ENCODE results near the gene HSPB7.
"Not testable (repeated sequence)": the region's sequence is repeated elsewhere in the genome, so short reads cannot be mapped to it uniquely, and the experiment has no call there.

The HSPB7 gene

GRCh38 chr1:16064536-16065268 is 46.9 kb upstream of the HSPB7 start:
- Histone ChIP-seq H4K8ac (ENCODE audit: low read depth, low read length) (no peak overlapping the region), H3K4ac (ENCODE audit: low read depth, low read length) (no peak overlapping the region), H3K27me3 (ENCODE audit: insufficient read depth, low read length) (no peaks in the 10 kb centered on the region), H3K23ac (ENCODE audit: low read length) (no peak overlapping the region), H3K4me2 (ENCODE audit: low read length) (no peak overlapping the region), H3K9ac (ENCODE audit: low read length) (no peak overlapping the region), H2AFZ (ENCODE audit: insufficient read depth, low read length, poor library complexity) (no peak overlapping the region), H3K4me1 (ENCODE audit: control insufficient read depth in 1 of 2, insufficient read depth in 2 of 2, low read length in 2 of 2) (peaks cover 0 to 8% of the 10 kb centered on the region in 2 experiments), H3K9me3 (ENCODE audit: insufficient read depth, low read depth, low read length) (no peaks in the 10 kb centered on the region), H3K36me3 (ENCODE audit: control insufficient read depth in 1 of 2, insufficient read depth in 2 of 2, low read length in 2 of 2) (no peaks in the 10 kb centered on the region), H3K14ac (ENCODE audit: low read length) (no peak overlapping the region), H3K4me3 (ENCODE audit: low read depth, low read length) (no peak overlapping the region), H2AK5ac (ENCODE audit: low read length) (no peak overlapping the region), H4K12ac (ENCODE audit: low read depth, low read length) (no peak overlapping the region), H4K91ac (ENCODE audit: low read depth, low read length) (no peak overlapping the region), H3K79me1 (ENCODE audit: low read length) (no peaks in the 10 kb centered on the region), H2BK120ac (ENCODE audit: insufficient read depth, low read length, poor library complexity) (no peak overlapping the region), H3K79me2 (ENCODE audit: control insufficient read depth, insufficient read depth, low read length, poor library complexity) (no peaks in the 10 kb centered on the region), H3K27ac (ENCODE audit: low read depth, low read length) (no peak overlapping the region), H2BK5ac (ENCODE audit: low read depth, low read length, poor library complexity) (no peak overlapping the region), H3K18ac (ENCODE audit: low read length) (no peak overlapping the region), H2BK12ac (ENCODE audit: low read length) (no peak overlapping the region)
- no peak for DNase-seq
- WGBS (ENCODE audit: extremely low coverage, insufficient coverage, insufficient read length) = no CpG with 5 or more reads among the region's 13 CpGs

- no peak overlapping the region for H3K14ac ChIP-seq (ENCODE audit: low read length)
- H4K91ac ChIP-seq (ENCODE audit: low read depth, low read length) = no peak overlapping the region
- no peaks in the 10 kb centered on the region for H3K79me1 ChIP-seq (ENCODE audit: low read length)
- no peak overlapping the region for H3K23ac ChIP-seq (ENCODE audit: low read length)
- H2AFZ ChIP-seq (ENCODE audit: insufficient read depth, low read length, poor library complexity) = no peak overlapping the region
- DNase-seq = no peak
- H3K27me3 ChIP-seq (ENCODE audit: insufficient read depth, low read length) = no peaks in the 10 kb centered on the region
- WGBS (ENCODE audit: extremely low coverage, insufficient coverage, insufficient read length) = no CpG with 5 or more reads among the region's 9 CpGs
- H3K4me2 ChIP-seq (ENCODE audit: low read length) = no peak overlapping the region
- H3K4me3 ChIP-seq (ENCODE audit: low read depth, low read length) = no peak overlapping the region
- no peak overlapping the region for H2AK5ac ChIP-seq (ENCODE audit: low read length)
- H3K9me3 ChIP-seq (ENCODE audit: insufficient read depth, low read depth, low read length) = no peaks in the 10 kb centered on the region
- H4K8ac ChIP-seq (ENCODE audit: low read depth, low read length) = no peak overlapping the region
- no peak overlapping the region for H2BK12ac ChIP-seq (ENCODE audit: low read length)
- H3K4ac ChIP-seq (ENCODE audit: low read depth, low read length) = no peak overlapping the region
- no peaks in the 10 kb centered on the region for H3K79me2 ChIP-seq (ENCODE audit: control insufficient read depth, insufficient read depth, low read length, poor library complexity)
- H2BK120ac ChIP-seq (ENCODE audit: insufficient read depth, low read length, poor library complexity) = no peak overlapping the region
- no peak overlapping the region for H4K12ac ChIP-seq (ENCODE audit: low read depth, low read length)
- no peaks in the 10 kb centered on the region for H3K36me3 ChIP-seq (ENCODE audit: control insufficient read depth in 1 of 2, insufficient read depth in 2 of 2, low read length in 2 of 2)
- H3K9ac ChIP-seq (ENCODE audit: low read length) = no peak overlapping the region
- peaks cover 0 to 8% of the 10 kb centered on the region in 2 experiments for H3K4me1 ChIP-seq (ENCODE audit: control insufficient read depth in 1 of 2, insufficient read depth in 2 of 2, low read length in 2 of 2)
- H3K18ac ChIP-seq (ENCODE audit: low read length) = no peak overlapping the region
- H2BK5ac ChIP-seq (ENCODE audit: low read depth, low read length, poor library complexity) = no peak overlapping the region
- H3K27ac ChIP-seq (ENCODE audit: low read depth, low read length) = no peak overlapping the region
These were observed 46.1 kb upstream of the HSPB7 start for GRCh38 chr1:16063921-16064320.

GRCh38 chr1:16063226-16063829 is 45.5 kb upstream of the HSPB7 start:
- Histone ChIP-seq H3K18ac (ENCODE audit: low read length) (no peak overlapping the region), H2BK5ac (ENCODE audit: low read depth, low read length, poor library complexity) (no peak overlapping the region), H2AK5ac (ENCODE audit: low read length) (no peak overlapping the region), H3K27ac (ENCODE audit: low read depth, low read length) (no peak overlapping the region), H3K4me1 (ENCODE audit: control insufficient read depth in 1 of 2, insufficient read depth in 2 of 2, low read length in 2 of 2) (peaks cover 0 to 8% of the 10 kb centered on the region in 2 experiments), H3K79me2 (ENCODE audit: control insufficient read depth, insufficient read depth, low read length, poor library complexity) (no peaks in the 10 kb centered on the region), H3K14ac (ENCODE audit: low read length) (no peak overlapping the region), H2BK120ac (ENCODE audit: insufficient read depth, low read length, poor library complexity) (no peak overlapping the region), H3K9me3 (ENCODE audit: insufficient read depth, low read depth, low read length) (no peaks in the 10 kb centered on the region), H2BK12ac (ENCODE audit: low read length) (no peak overlapping the region), H3K9ac (ENCODE audit: low read length) (no peak overlapping the region), H3K4me2 (ENCODE audit: low read length) (no peak overlapping the region), H3K23ac (ENCODE audit: low read length) (no peak overlapping the region), H3K79me1 (ENCODE audit: low read length) (no peaks in the 10 kb centered on the region), H4K91ac (ENCODE audit: low read depth, low read length) (no peak overlapping the region), H3K27me3 (ENCODE audit: insufficient read depth, low read length) (no peaks in the 10 kb centered on the region), H4K12ac (ENCODE audit: low read depth, low read length) (no peak overlapping the region), H3K4ac (ENCODE audit: low read depth, low read length) (no peak overlapping the region), H3K4me3 (ENCODE audit: low read depth, low read length) (no peak overlapping the region), H2AFZ (ENCODE audit: insufficient read depth, low read length, poor library complexity) (no peak overlapping the region), H4K8ac (ENCODE audit: low read depth, low read length) (no peak overlapping the region), H3K36me3 (ENCODE audit: control insufficient read depth in 1 of 2, insufficient read depth in 2 of 2, low read length in 2 of 2) (no peaks in the 10 kb centered on the region)
- WGBS (ENCODE audit: extremely low coverage, insufficient coverage, insufficient read length) = no CpG with 5 or more reads among the region's 15 CpGs
- DNase-seq = no peak

DNA sequence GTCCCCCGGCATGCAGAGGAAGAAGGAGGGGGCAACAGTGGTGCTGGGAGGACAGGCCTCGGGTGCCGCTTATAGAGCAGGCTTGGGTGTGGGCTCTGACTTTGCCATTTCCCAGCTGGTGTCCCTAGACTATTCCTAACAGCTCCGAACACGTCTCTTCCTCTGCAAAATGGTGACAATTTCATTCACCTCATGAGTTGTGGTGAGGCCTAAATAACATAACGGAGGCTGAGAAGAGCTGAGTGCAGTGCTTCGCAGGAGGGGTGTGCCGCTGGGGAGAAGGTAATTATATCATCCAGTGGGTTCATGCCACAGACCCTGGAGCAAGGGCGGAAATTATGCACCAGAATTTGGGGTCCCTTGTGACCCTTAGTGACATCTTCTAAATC is 44.8 kb upstream of the HSPB7 start:
- not testable (repeated sequence) for H2AK5ac ChIP-seq (ENCODE audit: low read length); H2BK120ac ChIP-seq (ENCODE audit: insufficient read depth, low read length, poor library complexity); H3K27me3 ChIP-seq (ENCODE audit: insufficient read depth, low read length); H3K36me3 ChIP-seq (ENCODE audit: control insufficient read depth in 1 of 2, insufficient read depth in 2 of 2, low read length in 2 of 2); H3K79me2 ChIP-seq (ENCODE audit: control insufficient read depth, insufficient read depth, low read length, poor library complexity); H3K23ac ChIP-seq (ENCODE audit: low read length); H3K27ac ChIP-seq (ENCODE audit: low read depth, low read length); H3K4me3 ChIP-seq (ENCODE audit: low read depth, low read length); H2BK12ac ChIP-seq (ENCODE audit: low read length); H4K12ac ChIP-seq (ENCODE audit: low read depth, low read length); H3K79me1 ChIP-seq (ENCODE audit: low read length); H4K8ac ChIP-seq (ENCODE audit: low read depth, low read length); H3K9me3 ChIP-seq (ENCODE audit: insufficient read depth, low read depth, low read length); H2AFZ ChIP-seq (ENCODE audit: insufficient read depth, low read length, poor library complexity); H4K91ac ChIP-seq (ENCODE audit: low read depth, low read length); H3K14ac ChIP-seq (ENCODE audit: low read length); H3K4ac ChIP-seq (ENCODE audit: low read depth, low read length); H3K9ac ChIP-seq (ENCODE audit: low read length); H3K18ac ChIP-seq (ENCODE audit: low read length); H2BK5ac ChIP-seq (ENCODE audit: low read depth, low read length, poor library complexity); DNase-seq; H3K4me2 ChIP-seq (ENCODE audit: low read length); H3K4me1 ChIP-seq (ENCODE audit: control insufficient read depth in 1 of 2, insufficient read depth in 2 of 2, low read length in 2 of 2)
- no CpG with 5 or more reads among the region's 9 CpGs for WGBS (ENCODE audit: extremely low coverage, insufficient coverage, insufficient read length)
